Measurements from ENCODE around the gene PRKAG2.

Gene PRKAG2

DNA sequence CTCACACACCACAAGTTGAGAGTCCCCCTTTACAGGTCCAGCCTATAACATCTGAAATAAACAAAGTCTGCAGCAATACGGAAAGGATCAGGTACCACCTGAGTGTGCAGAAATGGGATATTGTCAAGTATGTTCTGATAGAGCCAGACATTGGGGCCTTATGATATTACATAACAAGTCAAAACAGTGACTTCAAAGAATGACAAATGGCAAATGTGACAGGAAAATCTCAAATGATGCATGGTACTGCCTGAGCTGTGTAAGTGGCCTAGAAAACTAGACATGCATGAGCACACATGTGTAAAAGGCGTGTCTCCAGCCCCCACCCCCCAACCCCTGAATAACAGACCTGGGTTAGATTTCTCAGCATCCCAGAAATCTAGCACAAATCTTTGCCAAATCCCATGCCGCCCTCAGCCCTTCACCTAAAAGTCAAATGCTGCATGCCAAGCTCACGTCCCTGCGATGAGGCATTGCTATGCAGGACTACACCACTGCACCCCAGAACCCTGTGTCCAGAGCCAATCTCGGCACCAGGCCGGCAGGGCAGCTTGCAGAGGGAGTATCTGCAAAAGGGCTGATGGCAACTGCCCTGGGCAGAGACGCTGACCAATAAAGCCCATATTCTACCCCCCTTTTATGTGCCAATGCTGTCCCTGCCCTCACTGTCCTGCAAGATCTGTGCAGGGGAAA, 58.8 kb downstream of the PRKAG2 start:
- no peak for DNase-seq (ENCODE audit: low read depth)

GRCh38 chr7:151817315-151817690, 59.6 kb downstream of the PRKAG2 start:
- no peak for DNase-seq (ENCODE audit: low read depth)

- DNase-seq (ENCODE audit: low read depth) = no peak
These were observed 60.2 kb downstream of the PRKAG2 start for GRCh38 chr7:151816562-151817314.

- no peak for DNase-seq (ENCODE audit: low read depth)
These were observed 61.5 kb downstream of the PRKAG2 start for GRCh38 chr7:151815419-151815818.

DNA sequence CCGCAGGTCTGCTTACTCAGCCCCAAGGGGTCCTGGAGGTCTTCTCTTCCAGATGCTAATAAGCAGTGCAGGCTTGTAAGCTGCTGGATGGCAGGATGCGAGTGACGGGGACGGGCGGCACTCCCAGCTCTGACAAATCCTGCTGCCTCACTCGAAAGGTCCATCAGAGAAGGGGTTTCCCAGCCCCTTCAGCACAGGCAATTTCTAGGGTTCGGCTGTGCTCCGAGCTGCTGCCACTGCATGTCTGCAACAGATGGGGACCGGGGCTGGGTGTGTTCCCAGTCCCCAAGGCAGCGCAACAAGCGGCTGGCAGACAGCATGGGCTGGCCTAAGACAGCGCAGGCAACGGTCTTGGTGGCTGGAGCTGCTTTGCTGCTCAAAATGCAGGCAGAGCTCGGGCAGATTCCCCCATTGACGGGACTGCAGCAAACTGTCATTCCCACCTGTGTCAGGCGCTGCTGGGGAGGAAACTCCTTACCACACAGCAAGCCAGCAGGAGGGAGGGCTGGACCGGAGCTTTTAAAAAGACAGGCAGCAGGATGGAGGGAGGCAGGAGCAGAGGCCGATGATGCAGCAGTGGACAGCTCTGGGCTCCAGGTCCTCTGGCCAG, 62.4 kb downstream of the PRKAG2 start:
- no peak for DNase-seq (ENCODE audit: low read depth)

GRCh38 chr7:151813997-151814396, 62.9 kb downstream of the PRKAG2 start:
- DNase-seq (ENCODE audit: low read depth) = no peak

- no peak for DNase-seq (ENCODE audit: low read depth)
These were observed 63.5 kb downstream of the PRKAG2 start for GRCh38 chr7:151813445-151813844.

GRCh38 chr7:151812967-151813366, 63.9 kb downstream of the PRKAG2 start:
- no peak for DNase-seq (ENCODE audit: low read depth)

DNA sequence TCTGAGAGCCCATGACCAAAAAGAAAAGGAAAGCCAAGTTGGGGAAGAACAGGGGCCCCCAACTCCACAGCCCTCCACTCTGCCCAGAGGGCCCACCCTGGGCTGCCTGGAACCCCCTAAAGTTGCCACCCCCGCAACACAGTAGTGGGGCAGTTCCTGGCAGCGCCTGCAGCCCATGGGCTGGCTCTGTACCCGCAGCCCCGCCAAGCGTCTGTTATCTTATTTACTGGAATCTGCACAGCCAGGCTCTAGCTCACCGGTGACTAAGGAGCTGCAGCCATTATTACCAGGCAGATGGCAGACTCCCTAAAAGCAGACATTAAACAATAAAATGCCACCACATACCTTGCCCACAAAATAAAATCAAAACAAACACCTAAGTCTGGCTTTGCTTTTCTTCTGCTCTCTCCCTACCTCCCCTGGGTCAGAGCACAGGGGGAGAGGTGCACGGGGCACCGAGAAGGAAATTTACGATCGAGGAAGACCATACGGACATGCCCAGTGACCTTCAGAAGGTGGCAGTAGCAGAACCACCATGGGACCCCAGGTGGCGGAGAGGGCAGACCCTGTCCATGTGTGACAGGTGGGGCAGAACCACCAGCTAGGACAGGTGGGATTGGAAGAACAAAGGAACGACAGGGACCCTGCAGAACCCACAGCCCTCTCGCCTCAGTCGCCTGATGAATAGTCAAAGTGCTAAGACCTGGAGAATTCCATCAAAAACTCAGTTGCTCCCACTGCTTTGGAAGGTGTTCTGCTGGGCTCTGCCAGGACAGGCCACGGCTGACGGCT, 66.3 kb downstream of the PRKAG2 start:
- DNase-seq (ENCODE audit: low read depth) = no peak

GRCh38 chr7:151809864-151810170, 67.1 kb downstream of the PRKAG2 start:
- no peak for DNase-seq (ENCODE audit: low read depth)

- DNase-seq (ENCODE audit: low read depth) = no peak
These were observed 67.6 kb downstream of the PRKAG2 start for GRCh38 chr7:151809146-151809863.

GRCh38 chr7:151808400-151809145, 68.3 kb downstream of the PRKAG2 start:
- DNase-seq (ENCODE audit: low read depth) = no peak

- DNase-seq (ENCODE audit: low read depth) = no peak
These were observed 69.1 kb downstream of the PRKAG2 start for GRCh38 chr7:151807846-151808245.

- DNase-seq (ENCODE audit: low read depth) = no peak
These were observed 69.8 kb downstream of the PRKAG2 start for GRCh38 chr7:151806952-151807775.

DNA sequence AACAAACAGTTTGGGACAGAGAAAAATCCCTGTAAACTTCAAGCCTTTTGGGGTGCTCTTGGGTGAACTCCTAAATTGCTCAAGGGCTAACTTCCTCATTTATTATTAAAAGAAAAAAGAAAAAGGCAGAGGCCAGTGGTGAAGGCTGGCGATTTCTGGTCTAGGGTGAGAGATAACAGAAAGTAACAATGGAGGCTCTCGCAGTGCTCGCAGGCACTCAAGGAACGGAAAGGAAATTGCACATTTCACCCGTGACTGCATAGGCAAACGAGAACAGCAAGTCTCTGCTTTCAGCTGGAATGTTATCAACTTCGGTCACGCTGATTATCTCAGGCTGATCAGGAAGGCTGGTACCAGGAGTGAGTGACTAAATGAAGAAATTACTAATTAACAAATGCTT, 70.7 kb downstream of the PRKAG2 start:
- DNase-seq (ENCODE audit: low read depth) = no peak

DNA sequence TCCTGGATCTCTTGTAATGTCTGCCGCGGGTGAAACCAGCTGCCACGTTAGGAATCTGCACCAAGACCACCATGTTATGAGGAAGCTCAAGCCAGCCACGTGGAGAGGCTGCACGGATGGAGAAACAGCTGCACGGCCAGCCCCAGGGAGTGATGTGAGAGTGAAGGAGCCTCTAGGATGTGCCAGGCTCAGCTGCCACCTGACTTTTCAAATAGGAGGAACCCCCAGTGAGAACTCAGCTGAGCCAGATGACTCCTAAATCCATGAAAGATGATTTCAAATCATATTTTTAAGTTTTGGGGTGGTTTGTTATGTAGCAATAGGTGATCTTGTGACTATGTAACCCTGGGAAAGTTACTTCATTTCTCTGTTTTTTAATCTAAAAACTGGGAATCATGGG, 71.7 kb downstream of the PRKAG2 start:
- DNase-seq (ENCODE audit: low read depth) = no peak

DNA sequence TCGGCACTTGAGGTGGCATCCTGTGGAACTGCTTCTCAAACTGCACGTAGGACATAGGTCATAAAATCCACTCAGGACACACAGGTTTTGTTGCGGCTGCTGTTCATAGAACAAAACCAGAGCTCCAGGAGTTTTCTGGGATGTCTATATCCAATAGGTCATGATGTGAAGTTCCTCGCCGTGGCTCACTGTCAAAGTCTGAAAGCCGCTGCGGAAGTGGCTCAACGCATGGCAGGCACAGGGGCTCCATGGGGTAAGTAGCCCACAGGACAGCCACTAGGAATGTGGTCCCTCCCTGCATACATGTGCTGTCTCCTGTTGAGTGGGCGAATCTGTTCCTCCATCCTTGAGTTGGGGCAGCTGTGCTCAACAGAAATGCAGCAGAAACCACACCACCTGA, 72.2 kb downstream of the PRKAG2 start:
- no peak for DNase-seq (ENCODE audit: low read depth)

DNA sequence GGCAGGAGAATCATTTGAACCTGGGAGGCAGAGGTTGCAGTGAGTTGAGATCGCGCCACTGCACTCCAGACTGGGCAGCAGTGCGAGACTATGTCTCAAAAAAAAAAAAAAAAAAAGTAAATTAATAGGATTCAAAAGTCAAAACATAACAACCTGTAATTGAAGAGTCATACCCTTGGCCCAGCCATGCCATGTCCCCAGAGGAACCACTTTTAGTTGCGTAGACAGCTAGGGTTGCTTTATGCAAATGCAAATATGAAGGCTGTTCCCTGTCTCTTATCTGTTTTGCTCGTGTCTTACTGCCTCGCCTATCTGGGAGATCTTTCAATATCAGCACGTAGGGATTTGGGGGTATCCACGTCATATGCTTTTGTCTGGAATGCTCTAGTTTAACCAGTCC, 73.1 kb downstream of the PRKAG2 start:
- no peak for DNase-seq (ENCODE audit: low read depth)

DNA sequence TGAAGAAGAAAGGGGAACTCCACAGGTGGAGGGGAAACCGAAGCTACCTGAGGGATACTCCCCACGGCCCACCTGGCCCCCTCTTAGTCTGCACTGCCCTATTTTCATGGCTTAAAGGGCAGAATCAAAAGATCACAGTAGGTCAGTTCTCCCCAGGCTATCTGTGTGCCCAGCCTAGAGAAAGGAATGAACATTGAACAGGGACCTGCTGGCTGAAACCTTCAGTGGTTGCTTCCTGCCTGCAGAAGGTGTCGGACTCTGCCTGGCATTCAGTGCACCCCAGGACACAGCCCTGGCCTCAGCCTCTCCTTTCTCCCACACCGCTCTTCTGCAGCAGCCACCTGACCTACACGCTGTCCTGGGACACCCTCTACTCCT, 74.5 kb downstream of the PRKAG2 start:
- DNase-seq (ENCODE audit: low read depth) = no peak

GRCh38 chr7:151801782-151802468, 75.0 kb downstream of the PRKAG2 start:
- no peak for DNase-seq (ENCODE audit: low read depth)

All from GM04504 (cell line).